Tibial nerve (tissue), 3 donors: ENCODE data around the gene UACA.

Source experiments
- CTCF ChIP-seq, 5 experiments: fragments of 200-600 bp in 3 of 5; fragments of 450-650 bp in 2 of 5; sonication (generic) in 3 of 5; IDR thresholded peaks; one replicate each; pipeline ENCODE4 v1.5.1; 2016 to 2019; ENCODE audit warnings: antibody characterized with exemption in 5 of 5, mild to moderate bottlenecking in 3 of 5, moderate library complexity in 2 of 5
- POLR2A ChIP-seq, 2 donors: fragments of 450-650 bp; IDR thresholded peaks; one replicate each; pipeline ENCODE4 v1.6.1; 2017; ENCODE audit warnings: antibody characterized with exemption in 2 of 2, mild to moderate bottlenecking in 2 of 2, moderate library complexity in 2 of 2

GRCh38 chr15:70613271-70613670 lies 150.1 kb downstream of the UACA start:
- no peak for TF ChIP-seq CTCF (IDR thresholded peaks at IDR 0.05)
- no peak for TF ChIP-seq POLR2A (IDR thresholded peaks at IDR 0.05)
